Astrocyte of the hippocampus (primary cell): Measurements from ENCODE around the gene SH3D19.
A peak's percentile ranks its signal among the peaks of the same experiment; 100 is the strongest.
"Not testable (repeated sequence)": the region's sequence is repeated elsewhere in the genome, so short reads cannot be mapped to it uniquely, and the experiment has no call there.

ENCODE experiments used
- DNase-seq: peaks from one replicate; pipeline ENCODE4 v3.0.0; 2011; ENCODE audit warnings: low read depth, low spot score

SH3D19 gene

DNA sequence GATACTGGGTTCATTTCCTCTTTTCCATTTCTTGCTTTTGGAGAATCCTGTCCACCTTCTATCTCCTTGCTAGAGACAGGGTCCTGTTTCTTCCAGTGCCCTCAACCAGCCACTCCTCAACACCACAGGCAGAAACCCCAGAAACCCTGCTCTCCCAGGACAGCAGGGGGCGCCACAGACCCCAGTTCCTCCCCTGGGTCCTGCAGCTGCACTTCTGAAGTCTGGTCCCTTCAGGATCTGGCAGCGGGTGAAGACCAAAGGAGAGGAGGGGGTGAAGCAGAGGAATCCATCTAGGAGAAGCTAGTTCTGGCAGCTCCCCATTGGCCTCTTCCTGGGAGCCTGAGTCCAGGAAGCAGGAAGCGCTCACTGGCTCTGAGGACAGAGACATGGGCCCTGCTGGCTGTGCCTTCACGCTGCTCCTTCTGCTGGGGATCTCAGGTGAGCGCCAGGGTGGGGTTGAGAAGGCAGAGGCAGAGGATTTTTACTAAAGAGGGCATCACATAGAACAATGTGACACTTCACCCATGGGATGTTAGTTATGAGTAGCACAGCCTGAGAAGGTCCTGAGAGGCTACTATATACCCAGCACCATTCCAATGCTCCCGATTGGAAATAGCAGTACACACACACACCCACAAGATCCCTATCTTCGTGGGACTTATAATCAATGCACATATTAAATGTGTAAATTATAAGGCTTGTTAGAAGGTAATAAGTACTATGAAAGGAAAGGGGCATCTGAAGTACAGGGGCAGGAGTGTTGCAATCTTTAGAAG is 48.4 kb downstream of the SH3D19 start, which contains the start of gene PRSS48:
PRSS48 (plus strand) TSS at position 375 of the 776 bp plus-strand sequence; CDS start at position 387, 12 bp downstream.
- DNase-seq, result peak; percentile 75

- DNase-seq, result not testable (repeated sequence)
These were observed 56.5 kb downstream of the SH3D19 start for GRCh38 chr4:151268905-151269304.

GRCh38 chr4:151267822-151268535 is 57.4 kb downstream of the SH3D19 start:
- no peak for DNase-seq

DNA sequence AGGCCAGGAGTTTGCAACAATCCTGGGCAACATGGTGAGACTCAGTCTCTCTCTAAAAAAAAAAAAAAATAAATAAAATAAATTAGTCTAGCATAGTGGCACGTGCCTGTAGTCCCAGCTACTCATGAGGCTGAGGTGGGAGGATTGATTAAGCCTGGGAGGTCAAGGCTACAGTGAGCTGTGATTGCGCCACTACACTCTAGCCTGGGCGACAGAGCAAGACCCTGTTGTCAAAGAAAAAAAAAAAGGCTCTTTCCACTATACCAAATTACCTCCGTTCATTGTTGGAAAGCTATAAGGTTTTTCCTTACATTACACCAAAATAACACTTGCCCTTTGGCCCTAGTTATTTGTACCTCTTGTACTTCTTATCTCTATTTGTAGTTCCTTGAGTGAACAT is 58.3 kb downstream of the SH3D19 start:
- no peak for DNase-seq

DNA sequence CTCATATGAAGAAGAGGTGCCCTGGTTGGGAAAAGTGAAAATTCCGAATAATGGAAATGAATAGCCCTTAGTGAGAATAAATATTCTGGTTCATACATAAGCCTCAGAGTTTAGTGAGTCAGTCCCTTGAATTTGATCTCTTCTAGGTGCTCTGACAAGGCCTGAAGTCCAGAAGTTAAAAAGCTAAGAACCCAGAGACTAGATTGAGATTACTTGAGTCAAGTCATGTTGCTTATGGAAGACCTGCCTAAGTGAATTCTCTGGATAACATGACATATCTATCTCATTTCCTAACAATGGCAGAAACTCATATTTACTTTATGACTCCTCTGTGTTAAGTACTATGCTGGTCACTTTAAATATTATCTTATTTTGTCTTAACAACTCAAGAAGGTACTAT is 58.9 kb downstream of the SH3D19 start:
- DNase-seq, result no peak

GRCh38 chr4:151263455-151263854 is 62.0 kb downstream of the SH3D19 start:
- DNase-seq, result no peak

DNA sequence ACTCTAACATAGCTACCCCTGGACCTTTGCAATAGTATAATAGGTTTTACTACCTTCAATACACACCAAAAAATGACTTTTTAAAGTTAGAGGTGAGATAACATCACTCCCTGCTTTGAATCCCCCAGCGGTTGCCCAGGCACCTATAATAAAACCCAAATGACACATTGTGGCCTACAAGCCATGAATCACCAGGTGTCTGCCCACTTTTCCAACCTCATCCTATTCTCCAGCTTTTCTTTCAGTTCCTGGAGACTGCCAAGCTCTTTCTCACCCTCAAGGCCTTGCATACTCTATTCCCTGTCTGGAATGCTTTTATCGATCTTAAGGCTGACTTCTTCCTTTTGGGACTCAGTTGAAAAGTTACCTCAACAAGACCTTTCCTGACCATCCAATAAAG is 64.9 kb downstream of the SH3D19 start:
- peak; percentile 22 for DNase-seq

DNA sequence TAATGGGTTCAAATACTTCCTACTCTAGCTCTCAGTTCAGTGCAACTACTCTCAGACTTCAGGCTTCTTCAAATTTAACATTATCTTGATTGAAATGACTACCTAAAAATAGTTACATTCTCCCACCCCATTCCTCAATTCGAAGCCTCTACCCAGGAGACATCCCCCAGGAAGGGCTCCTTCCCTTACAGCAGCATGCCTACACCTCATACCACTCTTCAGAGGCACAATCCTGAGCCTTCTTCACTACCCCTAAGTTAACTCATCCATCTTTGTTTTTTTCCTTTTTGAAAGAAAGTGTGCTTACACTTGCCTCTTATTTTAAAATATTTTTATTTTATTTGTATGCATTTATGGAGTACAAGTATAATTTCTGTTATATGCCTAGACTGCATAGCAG is 65.7 kb downstream of the SH3D19 start:
- no peak for DNase-seq

- DNase-seq, result no peak
These were observed 67.7 kb downstream of the SH3D19 start for GRCh38 chr4:151257704-151258103.

- no peak for DNase-seq
These were observed 69.3 kb downstream of the SH3D19 start for GRCh38 chr4:151256134-151256533.

- not testable (repeated sequence) for DNase-seq
These were observed 69.7 kb downstream of the SH3D19 start for GRCh38 chr4:151255680-151256079.

- not testable (repeated sequence) for DNase-seq
These were observed 70.2 kb downstream of the SH3D19 start for GRCh38 chr4:151255226-151255625.

- DNase-seq, result peak; percentile 22
These were observed 73.7 kb downstream of the SH3D19 start for GRCh38 chr4:151251603-151252304.

- no peak for DNase-seq
These were observed 74.7 kb downstream of the SH3D19 start for GRCh38 chr4:151250706-151251105.

- no peak for DNase-seq
These were observed 76.9 kb downstream of the SH3D19 start for GRCh38 chr4:151248519-151248918.

DNA sequence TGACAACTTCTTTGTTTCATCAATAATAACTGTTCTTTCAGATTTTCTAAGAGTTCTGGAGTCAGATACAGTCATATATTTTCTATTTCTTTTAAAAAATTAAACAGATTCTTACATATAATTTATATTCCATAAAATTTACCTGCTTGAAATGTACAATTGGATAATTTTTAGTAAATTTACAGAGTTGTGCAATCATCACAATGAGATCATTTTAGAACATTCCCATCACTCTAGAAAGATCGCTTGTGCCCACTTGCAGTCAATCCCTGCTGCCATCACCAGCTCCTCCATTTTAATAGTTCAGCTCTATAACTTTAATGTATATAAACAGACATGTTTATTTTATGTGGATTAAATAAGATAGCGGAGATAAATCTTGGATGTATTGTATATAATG is 78.0 kb downstream of the SH3D19 start:
- DNase-seq, result no peak

DNA sequence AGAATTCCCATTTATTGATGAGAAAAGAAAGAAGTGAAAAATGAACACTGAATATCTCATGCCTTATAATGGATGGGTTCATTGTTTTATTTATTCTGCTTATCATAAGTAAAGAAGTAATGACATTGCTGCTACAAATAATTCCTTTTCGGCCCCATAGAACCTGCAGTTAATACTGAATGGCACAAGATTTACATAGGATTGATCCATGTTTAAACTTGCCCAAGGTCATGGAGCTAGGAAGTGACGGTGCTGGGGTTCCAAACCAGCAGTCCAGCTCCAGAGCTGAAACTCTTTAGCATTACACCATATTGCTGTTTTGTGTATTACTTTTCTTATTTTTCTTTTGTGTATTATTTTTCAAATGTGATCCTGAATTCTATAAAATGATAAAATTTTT is 78.7 kb downstream of the SH3D19 start:
- no peak for DNase-seq

DNA sequence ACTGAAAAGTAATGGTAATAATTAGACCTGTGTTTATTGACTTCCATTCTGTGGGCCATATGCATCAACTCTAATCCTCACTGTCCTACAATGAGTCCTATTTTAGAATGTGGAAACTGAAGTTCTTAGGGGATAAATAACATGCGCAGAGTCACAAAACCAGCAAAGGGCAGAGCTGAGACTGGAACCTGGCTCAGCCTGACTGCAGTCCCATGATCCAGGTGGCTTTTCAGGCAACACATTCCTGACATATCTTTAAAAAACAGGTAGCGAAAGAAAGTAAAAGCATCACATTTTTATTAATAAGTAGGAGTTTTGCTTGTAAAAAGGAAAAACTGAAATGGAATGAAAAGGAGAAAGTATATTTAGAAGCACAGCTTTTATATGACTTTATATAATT is 83.1 kb downstream of the SH3D19 start:
- no peak for DNase-seq

- no peak for DNase-seq
These were observed 85.8 kb downstream of the SH3D19 start for GRCh38 chr4:151239608-151240007.

- DNase-seq, result peak; percentile 16
These were observed 86.9 kb downstream of the SH3D19 start for GRCh38 chr4:151238477-151238876.

GRCh38 chr4:151236036-151236435 is 89.4 kb downstream of the SH3D19 start:
- DNase-seq, result no peak

DNA sequence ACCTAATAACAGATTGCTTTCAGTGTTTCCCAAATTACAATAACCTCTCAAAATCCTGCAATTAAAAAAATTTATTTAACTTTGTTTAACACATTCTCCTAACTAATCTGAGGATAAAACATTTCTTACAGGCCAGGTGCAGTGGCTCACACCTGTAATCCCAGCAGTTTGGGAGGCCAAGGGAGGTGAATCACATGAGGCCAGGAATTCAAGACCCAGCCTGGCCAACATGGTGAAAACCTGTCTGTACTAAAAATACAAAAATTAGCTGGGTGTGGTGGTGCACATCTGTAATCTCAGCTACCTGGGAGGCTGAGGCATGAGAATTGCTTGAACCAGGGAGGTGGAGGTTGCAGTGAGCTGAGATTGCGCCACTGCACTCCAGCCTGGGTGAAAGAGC is 90.0 kb downstream of the SH3D19 start:
- DNase-seq, result not testable (repeated sequence)
